Karpas-422 (cell line): ENCODE measurements around the gene TCL1A. TPM values are rescaled to one million over a fixed set of nuclear protein-coding genes. Genes with fewer than 3 reads are reported as not detected.
A peak's percentile ranks its signal among the peaks of the same experiment; 100 is the strongest.

ENCODE experiments used
- DNase-seq: peaks from one replicate; pipeline ENCODE4 v3.0.0-alpha.2; 2015
- H2AFZ ChIP-seq: fragments of 200-600 bp; sonication (generic); 2 replicates; pipeline ENCODE4 v1.6.1; 2014; ENCODE audit warnings: antibody characterized with exemption, low read length, mixed read lengths
- H3K27ac ChIP-seq: fragments of 200-600 bp; sonication (generic); 2 replicates; pipeline ENCODE4 v1.5.1; 2014; ENCODE audit warnings: mild to moderate bottlenecking, low read length, moderate library complexity
- H3K27me3 ChIP-seq: fragments of 200-600 bp; sonication (generic); 2 replicates; pipeline ENCODE4 v1.6.1; 2014; ENCODE audit warnings: low read length, mixed read lengths
- H3K36me3 ChIP-seq: fragments of 200-600 bp; sonication (generic); 2 replicates; pipeline ENCODE4 v1.6.1; 2014; ENCODE audit warnings: low read length, mixed read lengths; ENCODE audit not compliant: insufficient read depth
- H3K4me1 ChIP-seq: fragments of 200-600 bp; sonication (generic); 2 replicates; pipeline ENCODE4 v1.6.1; 2014; ENCODE audit warnings: mild to moderate bottlenecking, low read length, mixed read lengths
- H3K4me2 ChIP-seq: fragments of 200-600 bp; sonication (generic); 2 replicates; pipeline ENCODE4 v1.6.1; 2014; ENCODE audit warnings: low read length, low read depth, mild to moderate bottlenecking; ENCODE audit not compliant: poor library complexity, severe bottlenecking
- H3K4me3 ChIP-seq: fragments of 200-600 bp; sonication (generic); 2 replicates; pipeline ENCODE4 v1.5.1; 2014; ENCODE audit warnings: mild to moderate bottlenecking, antibody characterized with exemption, low read length, mixed read lengths
- H3K79me2 ChIP-seq: fragments of 200-600 bp; sonication (generic); 2 replicates; pipeline ENCODE4 v1.6.1; 2014; ENCODE audit warnings: mild to moderate bottlenecking, low read length, mixed read lengths
- H3K9ac ChIP-seq: fragments of 200-600 bp; sonication (generic); 2 replicates; pipeline ENCODE4 v1.6.0; 2014; ENCODE audit warnings: low read length
- H3K9me2 ChIP-seq: fragments of 200-600 bp; sonication (generic), shearing (Covaris generic); replicated peaks from 2 replicates; pipeline ENCODE4 v1.6.0; 2014; ENCODE audit warnings: mild to moderate bottlenecking, low read length, moderate library complexity; ENCODE audit not compliant: insufficient read depth
- H3K9me3 ChIP-seq: fragments of 300-700, 200-600 bp; sonication (generic); 2 replicates; pipeline ENCODE4 v1.6.1; 2014; ENCODE audit warnings: low read length, mixed read lengths
- H4K20me1 ChIP-seq: fragments of 200-600 bp; sonication (generic); 2 replicates; pipeline ENCODE4 v1.6.1; 2014; ENCODE audit warnings: mild to moderate bottlenecking, antibody characterized with exemption, low read length, low read depth; ENCODE audit not compliant: insufficient read depth
- total RNA-seq: library from RNA; depleted of rRNA; stranded (reverse); fragments of >200 nt; shearing (Covaris generic); gene quantifications from 2 replicates; pipeline ENCODE4 v1.2.3, GENCODE V29; 2014; ENCODE audit warnings: low replicate concordance

TCL1A gene
- total RNA-seq, 1 experiment from 2014 or later: 24.1 TPM

DNA sequence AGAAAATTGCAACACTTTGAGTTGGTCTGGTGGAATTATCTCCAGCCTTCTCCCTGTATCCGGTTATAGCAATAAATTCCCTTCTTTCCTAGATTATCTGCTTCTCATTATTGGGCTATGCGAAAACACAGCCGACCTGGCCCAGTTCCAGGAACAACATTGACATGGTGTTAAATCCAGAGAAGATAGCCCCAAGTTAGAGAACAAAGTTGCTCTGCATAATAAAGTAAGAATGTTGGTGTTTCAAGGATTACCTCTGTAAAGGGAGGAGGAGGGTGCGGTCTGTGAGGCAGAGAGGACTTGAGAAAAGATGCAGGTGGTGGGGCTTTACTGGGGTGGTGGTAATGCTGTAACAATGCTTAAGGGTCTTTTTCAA, 12.1 kb downstream of the TCL1A start:
- H3K9me3 ChIP-seq: no peaks in the 10 kb centered on the region
- no peaks in the 10 kb centered on the region; the same call in 1 of the 2 replicates for H3K27me3 ChIP-seq
- H3K79me2 ChIP-seq: no peaks in the 10 kb centered on the region
- H3K9ac ChIP-seq: no peak overlapping the region
- H3K4me2 ChIP-seq: no peak overlapping the region
- no peak overlapping the region for H3K4me3 ChIP-seq
- H3K36me3 ChIP-seq: no peaks in the 10 kb centered on the region
- H3K4me1 ChIP-seq: peaks cover 19% of the 10 kb centered on the region
- no peaks in the 10 kb centered on the region for H3K9me2 ChIP-seq
- H2AFZ ChIP-seq: no peak overlapping the region
- no peak overlapping the region for H3K27ac ChIP-seq
- H4K20me1 ChIP-seq: no peaks in the 10 kb centered on the region
- DNase-seq: no peak

DNA sequence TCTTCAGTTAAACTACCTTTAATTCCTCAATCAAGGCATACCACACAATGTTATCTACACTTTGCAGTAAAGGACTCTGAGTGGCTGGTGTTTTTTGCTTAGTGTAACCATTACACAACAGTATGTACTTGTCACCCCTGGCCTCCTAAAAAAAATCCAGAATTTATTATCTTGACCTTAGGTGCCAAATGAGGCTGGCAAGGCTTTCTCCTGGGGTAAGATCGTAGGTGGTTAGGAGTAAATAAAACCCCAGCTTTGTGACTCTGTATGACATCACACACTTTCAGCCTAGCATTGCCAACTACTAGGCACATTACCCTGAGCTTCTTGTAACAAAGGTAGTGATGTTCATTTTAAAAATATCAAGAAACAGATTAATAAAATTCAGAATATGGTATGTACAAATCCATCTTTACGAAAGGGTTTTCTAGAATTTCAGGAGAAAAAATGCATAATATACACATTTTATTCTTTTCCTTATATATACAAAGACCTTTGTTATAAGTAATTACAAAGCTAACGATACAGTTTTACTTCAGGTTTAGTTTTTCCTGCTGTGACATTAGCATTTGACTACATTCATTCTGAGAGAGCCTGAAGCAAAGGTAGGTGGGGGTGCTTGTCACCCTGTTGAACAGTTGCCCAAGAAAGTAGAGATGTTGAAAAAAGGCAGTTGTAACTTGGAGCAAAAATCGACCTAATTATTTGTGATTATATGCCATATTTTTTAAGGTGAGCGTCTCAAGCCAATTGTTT, 13.5 kb downstream of the TCL1A start:
- Histone ChIP-seq H3K79me2 (no peaks in the 10 kb centered on the region), H3K27ac (no peak overlapping the region), H3K27me3 (no peaks in the 10 kb centered on the region; the same call in 1 of the 2 replicates), H2AFZ (no peak overlapping the region), H3K9me2 (no peaks in the 10 kb centered on the region), H3K36me3 (no peaks in the 10 kb centered on the region), H4K20me1 (no peaks in the 10 kb centered on the region), H3K4me1 (peaks cover 31% of the 10 kb centered on the region), H3K4me3 (no peak overlapping the region), H3K4me2 (no peak overlapping the region), H3K9ac (no peak overlapping the region), H3K9me3 (no peaks in the 10 kb centered on the region)
- no peak for DNase-seq

DNA sequence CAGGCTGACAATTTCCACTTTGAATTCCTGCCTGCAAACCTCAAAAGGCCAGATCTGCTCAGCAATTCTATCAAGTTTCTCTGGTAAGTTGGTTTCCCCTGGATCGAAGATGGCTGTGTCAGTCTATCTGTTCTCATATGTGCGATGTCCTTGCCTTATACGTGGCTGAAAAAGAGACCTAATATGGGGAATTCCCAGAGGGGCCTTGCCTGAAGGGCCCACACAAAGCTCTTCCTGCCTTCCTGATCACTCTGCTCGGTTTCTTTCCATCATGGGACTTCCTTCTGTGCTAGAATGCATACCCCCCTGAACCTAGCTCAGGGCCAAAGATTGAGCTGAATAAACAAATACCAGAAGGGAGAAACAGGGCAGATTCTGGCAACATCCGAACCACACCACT, 14.5 kb downstream of the TCL1A start:
- Histone ChIP-seq H3K27me3 (no peaks in the 10 kb centered on the region), H2AFZ (no peak overlapping the region), H3K9ac (no peak overlapping the region), H3K4me1 (peaks cover 41% of the 10 kb centered on the region), H3K36me3 (no peaks in the 10 kb centered on the region), H3K4me2 (no peak overlapping the region), H3K9me2 (no peaks in the 10 kb centered on the region), H3K27ac (no peak overlapping the region), H3K9me3 (no peaks in the 10 kb centered on the region), H3K4me3 (no peak overlapping the region), H3K79me2 (no peaks in the 10 kb centered on the region), H4K20me1 (no peaks in the 10 kb centered on the region)
- DNase-seq: no peak

DNA sequence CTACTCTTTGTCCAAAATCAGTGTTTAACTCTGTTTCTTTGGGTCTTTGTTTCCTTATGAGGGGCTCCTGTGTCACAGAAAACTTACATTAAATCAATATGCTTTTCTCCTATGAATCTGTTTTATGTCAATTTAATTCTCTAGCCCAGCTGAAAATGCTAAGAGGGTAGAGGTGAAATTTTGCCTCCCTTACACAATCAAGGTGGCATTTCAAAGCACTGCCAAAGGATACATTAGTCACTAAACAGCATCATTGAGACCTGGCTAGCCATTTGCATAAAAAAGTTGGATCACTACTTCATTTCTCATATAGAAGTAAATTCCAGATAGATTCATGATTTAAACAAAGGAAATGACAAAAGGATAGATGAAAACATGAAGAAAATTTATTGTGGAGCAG, 15.6 kb downstream of the TCL1A start:
- no peaks in the 10 kb centered on the region for H3K9me3 ChIP-seq
- H3K9me2 ChIP-seq: no peaks in the 10 kb centered on the region
- H3K4me3 ChIP-seq: no peak overlapping the region
- H3K36me3 ChIP-seq: no peaks in the 10 kb centered on the region
- no peak overlapping the region for H2AFZ ChIP-seq
- no peaks in the 10 kb centered on the region for H3K27me3 ChIP-seq
- no peaks in the 10 kb centered on the region for H4K20me1 ChIP-seq
- no peak for DNase-seq
- H3K79me2 ChIP-seq: no peaks in the 10 kb centered on the region
- peak overlapping the region; percentile 8; the same call in 1 of the 2 replicates for H3K9ac ChIP-seq
- H3K4me2 ChIP-seq: peak overlapping the region; percentile 29
- H3K27ac ChIP-seq: no peak overlapping the region
- H3K4me1 ChIP-seq: peaks cover 43% of the 10 kb centered on the region

DNA sequence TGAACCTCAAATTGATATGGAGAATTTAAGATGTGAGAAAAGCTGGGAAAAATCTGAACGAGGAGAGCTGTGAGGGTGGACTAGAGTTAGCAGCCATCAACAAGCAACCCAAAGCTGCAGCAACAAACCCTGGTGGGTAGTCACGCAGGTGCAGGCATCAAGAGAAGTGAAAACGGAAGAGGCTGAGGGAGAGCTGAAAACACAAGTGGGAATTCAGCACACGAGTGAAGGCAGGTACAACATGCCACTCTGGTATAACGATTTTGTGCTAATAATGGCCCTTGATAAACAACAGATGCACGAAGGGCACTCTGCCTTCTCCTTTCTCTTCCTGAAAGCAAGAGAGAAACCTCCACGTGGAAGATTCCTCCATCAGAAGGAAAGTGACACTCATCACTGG, 16.2 kb downstream of the TCL1A start:
- Histone ChIP-seq H3K9me3 (no peaks in the 10 kb centered on the region), H3K79me2 (no peaks in the 10 kb centered on the region), H2AFZ (peak overlapping the region; percentile 43; the same call in 1 of the 2 replicates), H3K27me3 (no peaks in the 10 kb centered on the region), H3K9ac (peak overlapping the region; percentile 8; the same call in 1 of the 2 replicates), H3K4me1 (peaks cover 43% of the 10 kb centered on the region), H3K9me2 (no peaks in the 10 kb centered on the region), H3K4me3 (no peak overlapping the region), H3K36me3 (no peaks in the 10 kb centered on the region), H4K20me1 (no peaks in the 10 kb centered on the region), H3K4me2 (peak overlapping the region; percentile 29), H3K27ac (peak overlapping the region; percentile 9; the same call in 1 of the 2 replicates)
- no peak for DNase-seq

DNA sequence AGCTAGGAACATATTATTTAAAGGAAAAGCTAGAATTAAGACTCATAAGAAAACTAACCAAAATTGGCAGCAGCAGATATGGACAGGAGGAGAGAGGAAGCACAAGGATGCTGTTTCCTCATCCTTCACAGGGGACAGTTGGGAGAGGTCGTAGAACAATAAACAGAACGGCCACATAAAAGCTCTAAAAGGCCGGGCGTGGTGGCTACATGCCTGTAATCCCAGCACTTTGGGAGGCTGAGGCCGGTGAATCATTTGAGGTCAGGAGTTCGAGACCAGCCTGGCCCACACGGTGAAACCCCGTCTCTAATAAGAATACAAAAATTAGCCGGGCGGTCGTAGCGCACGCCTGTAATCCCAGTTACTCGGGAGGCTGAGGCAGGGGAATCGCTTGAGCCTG, 17.2 kb downstream of the TCL1A start:
- no peak overlapping the region for H3K4me3 ChIP-seq
- peaks cover 43% of the 10 kb centered on the region for H3K4me1 ChIP-seq
- no peaks in the 10 kb centered on the region for H4K20me1 ChIP-seq
- no peak for DNase-seq
- H3K9me3 ChIP-seq: no peaks in the 10 kb centered on the region
- no peaks in the 10 kb centered on the region for H3K9me2 ChIP-seq
- H3K9ac ChIP-seq: no peak overlapping the region
- no peak overlapping the region for H3K27ac ChIP-seq
- no peak overlapping the region for H2AFZ ChIP-seq
- no peaks in the 10 kb centered on the region for H3K27me3 ChIP-seq
- H3K36me3 ChIP-seq: no peaks in the 10 kb centered on the region
- no peak overlapping the region for H3K4me2 ChIP-seq
- H3K79me2 ChIP-seq: no peaks in the 10 kb centered on the region

DNA sequence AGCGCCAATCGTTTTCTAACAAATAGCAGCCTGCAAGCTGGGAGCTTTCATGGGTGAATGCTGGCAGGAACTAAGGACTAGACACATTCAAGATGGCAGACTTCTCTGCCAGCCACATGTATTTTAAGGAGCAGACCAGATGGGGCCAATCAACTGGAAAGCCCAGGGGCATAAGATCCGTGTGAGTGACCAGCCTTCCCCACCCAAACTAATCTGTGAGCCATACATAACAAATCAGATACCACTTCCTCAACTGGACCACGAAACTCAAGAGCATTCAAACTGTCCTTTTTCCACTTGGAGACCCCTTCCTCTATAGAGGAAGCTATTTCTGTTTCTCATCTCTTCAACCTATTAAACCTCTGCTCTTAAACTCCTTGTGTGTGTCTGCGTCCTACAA, 18.0 kb downstream of the TCL1A start:
- H3K27ac ChIP-seq: no peak overlapping the region
- H3K36me3 ChIP-seq: no peaks in the 10 kb centered on the region
- no peak overlapping the region for H2AFZ ChIP-seq
- H3K4me3 ChIP-seq: no peak overlapping the region
- H4K20me1 ChIP-seq: no peaks in the 10 kb centered on the region
- H3K79me2 ChIP-seq: no peaks in the 10 kb centered on the region
- H3K9ac ChIP-seq: no peak overlapping the region
- DNase-seq: peak; percentile 58
- H3K9me2 ChIP-seq: no peaks in the 10 kb centered on the region
- H3K4me2 ChIP-seq: peak overlapping the region; percentile 2
- H3K4me1 ChIP-seq: peaks cover 43% of the 10 kb centered on the region
- no peaks in the 10 kb centered on the region for H3K27me3 ChIP-seq
- H3K9me3 ChIP-seq: no peaks in the 10 kb centered on the region

DNA sequence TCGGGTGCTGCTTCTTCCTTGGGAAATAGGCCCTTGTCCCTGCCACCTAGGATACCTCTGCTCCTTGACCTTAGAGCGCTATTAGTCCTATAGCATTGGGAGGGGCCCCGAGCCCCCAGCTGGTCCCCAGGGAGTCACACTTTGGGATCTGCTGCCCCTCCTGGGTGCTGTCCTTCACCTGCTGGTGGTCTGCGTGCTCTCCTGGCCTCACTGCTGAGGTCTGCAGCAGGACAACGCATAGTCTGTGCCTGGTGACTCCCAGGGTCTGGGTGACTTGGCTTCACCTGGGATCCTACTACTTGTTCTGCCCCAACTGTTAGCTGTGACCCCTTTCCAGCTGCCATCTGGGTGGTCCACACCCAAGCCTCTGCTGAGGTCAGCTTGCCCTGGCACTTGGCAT, 18.9 kb downstream of the TCL1A start:
- no peak overlapping the region for H3K4me2 ChIP-seq
- no peaks in the 10 kb centered on the region for H4K20me1 ChIP-seq
- DNase-seq: no peak
- H3K79me2 ChIP-seq: no peaks in the 10 kb centered on the region
- H3K27me3 ChIP-seq: no peaks in the 10 kb centered on the region
- H3K36me3 ChIP-seq: no peaks in the 10 kb centered on the region
- no peak overlapping the region for H3K4me3 ChIP-seq
- no peak overlapping the region for H3K9ac ChIP-seq
- H3K9me3 ChIP-seq: no peaks in the 10 kb centered on the region
- no peak overlapping the region for H3K27ac ChIP-seq
- no peaks in the 10 kb centered on the region for H3K9me2 ChIP-seq
- peaks cover 43% of the 10 kb centered on the region for H3K4me1 ChIP-seq
- no peak overlapping the region for H2AFZ ChIP-seq
